Thoracic aorta (tissue), 2 donors: ENCODE measurements around the gene DNAAF5. TPM values are rescaled to one million over a fixed set of nuclear protein-coding genes. Genes with fewer than 3 reads are reported as not detected.
"Not testable (repeated sequence)": the region's sequence is repeated elsewhere in the genome, so short reads cannot be mapped to it uniquely, and the experiment has no call there.

Experiments used
- ATAC-seq: fragments of 150-250 bp; one replicate; pipeline ENCODE4 v1.8.0; 2017; ENCODE audit warnings: low read depth; ENCODE audit not compliant: insufficient number of reproducible peaks, low FRiP score
- DNase-seq: peaks from one replicate; pipeline ENCODE4 v3.0.0-alpha.2; 2020; ENCODE audit warnings: low spot score
- H3K27ac ChIP-seq, 2 donors: fragments of 200-600 bp; sonication (generic); 1 replicate in 1 of 2; 2 replicates in 1 of 2; pipeline ENCODE4 v1.5.1; 2016; ENCODE audit warnings: mild to moderate bottlenecking in 2 of 2, moderate library complexity in 2 of 2
- H3K27me3 ChIP-seq: fragments of 200-600 bp; sonication (generic); replicated peaks from 2 replicates; pipeline ENCODE4 v1.6.0; 2016; ENCODE audit warnings: mild to moderate bottlenecking; ENCODE audit not compliant: insufficient read depth
- H3K36me3 ChIP-seq: fragments of 200-600 bp; sonication (generic); one replicate; pipeline ENCODE4 v1.5.1; 2016
- H3K4me1 ChIP-seq, 2 donors: fragments of 200-600 bp; sonication (generic); 1 replicate in 1 of 2; 2 replicates in 1 of 2; pipeline versions ENCODE4 v1.5.1 to v1.6.0; 2016; ENCODE audit warnings: low read depth in 2 of 2, mild to moderate bottlenecking in 1 of 2; ENCODE audit not compliant: control insufficient read depth in 1 of 2
- H3K4me3 ChIP-seq: fragments of 200-600 bp; sonication (generic); 2 replicates; pipeline ENCODE4 v1.5.1; 2016; ENCODE audit warnings: mild to moderate bottlenecking
- H3K9me3 ChIP-seq: fragments of 200-600 bp; sonication (generic); 2 replicates; pipeline ENCODE4 v1.5.1; 2016
- CTCF ChIP-seq: fragments of 200-600 bp; sonication (generic); IDR thresholded peaks from one replicate; pipeline ENCODE4 v1.5.1; 2019; ENCODE audit warnings: antibody characterized with exemption
- total RNA-seq, 2 donors: library from RNA; depleted of rRNA; stranded (reverse); fragments of >200 nt; gene quantifications; one replicate each; pipeline versions ENCODE4 v1.1.0 to v1.2.3, GENCODE V29; 2016

The DNAAF5 gene
- total RNA-seq, 2 donors from 2014 or later, result 16.7 to 23.4 TPM

- DNase-seq (no peak), ATAC-seq (no peak)
- no peaks in the 10 kb centered on the region for H3K27me3 ChIP-seq
- TF ChIP-seq CTCF, result no peak
- H3K27ac ChIP-seq, result no peak overlapping the region
- no peaks in the 10 kb centered on the region for H3K4me1 ChIP-seq
- no peaks in the 10 kb centered on the region for H3K9me3 ChIP-seq
- H3K36me3 ChIP-seq, result peaks cover 16% of the 10 kb centered on the region
- no peak overlapping the region for H3K4me3 ChIP-seq
These were observed 16.3 kb downstream of the DNAAF5 start for GRCh38 chr7:742791-743190.

GRCh38 chr7:743341-744127 lies 17.0 kb downstream of the DNAAF5 start:
- DNase-seq, H3K4me3 ChIP-seq, H3K27me3 ChIP-seq, H3K4me1 ChIP-seq, ATAC-seq, H3K9me3 ChIP-seq, H3K27ac ChIP-seq: not testable (repeated sequence)
- peaks cover 16% of the 10 kb centered on the region for H3K36me3 ChIP-seq

- H3K4me3 ChIP-seq, H3K4me1 ChIP-seq, H3K27me3 ChIP-seq, H3K27ac ChIP-seq, ATAC-seq, DNase-seq, H3K9me3 ChIP-seq: not testable (repeated sequence)
- peaks cover 16% of the 10 kb centered on the region for H3K36me3 ChIP-seq
These were observed 17.6 kb downstream of the DNAAF5 start for GRCh38 chr7:744128-744520.

- no peak for TF ChIP-seq CTCF
- ATAC-seq (no peak), DNase-seq (no peak)
- peaks cover 16% of the 10 kb centered on the region for H3K36me3 ChIP-seq
- no peaks in the 10 kb centered on the region for H3K27me3 ChIP-seq
- peaks cover 0 to 14% of the 10 kb centered on the region in 2 donors for H3K4me1 ChIP-seq
- no peaks in the 10 kb centered on the region for H3K9me3 ChIP-seq
- no peak overlapping the region for H3K4me3 ChIP-seq
- H3K27ac ChIP-seq, result no peak overlapping the region
These were observed 18.4 kb downstream of the DNAAF5 start for GRCh38 chr7:744854-745430.

GRCh38 chr7:745431-746154 lies 19.1 kb downstream of the DNAAF5 start:
- TF ChIP-seq CTCF, result no peak
- Histone ChIP-seq H3K9me3 (no peaks in the 10 kb centered on the region), H3K27me3 (no peaks in the 10 kb centered on the region), H3K36me3 (peaks cover 10% of the 10 kb centered on the region), H3K4me1 (peaks cover 0 to 14% of the 10 kb centered on the region in 2 donors), H3K4me3 (no peak overlapping the region), H3K27ac (no peak overlapping the region)
- DNase-seq, result no peak
- no peak for ATAC-seq
